Fibroblast of lung (primary cell): ENCODE results near the gene SH2D4B. TPM values are rescaled to one million over a fixed set of nuclear protein-coding genes. Genes with fewer than 3 reads are reported as not detected.

Source experiments
- DNase-seq, 2 donors: peaks; one replicate each; pipeline versions ENCODE4 v3.0.0 to v3.0.0-alpha.2; 2010; ENCODE audit warnings: low read depth in 2 of 2
- H2AFZ ChIP-seq: 2 replicates; pipeline ENCODE4 v1.5.1; 2012; ENCODE audit warnings: low read length, control low read depth, inconsistent platforms
- H3K27ac ChIP-seq: 2 replicates; pipeline ENCODE4 v1.5.1; 2011; ENCODE audit warnings: low read length, control low read depth; ENCODE audit not compliant: insufficient read depth
- H3K27me3 ChIP-seq: 2 replicates; pipeline ENCODE4 v1.5.1; 2011; ENCODE audit warnings: mild to moderate bottlenecking, low read length; ENCODE audit not compliant: control insufficient read depth, insufficient read depth
- H3K36me3 ChIP-seq: 2 replicates; pipeline ENCODE4 v1.5.1; 2011; ENCODE audit warnings: low read length; ENCODE audit not compliant: control insufficient read depth, insufficient read depth
- H3K4me1 ChIP-seq: 2 replicates; pipeline ENCODE4 v1.5.1; 2011; ENCODE audit warnings: low read length; ENCODE audit not compliant: control insufficient read depth, insufficient read depth; ENCODE audit errors: extremely low read depth
- H3K4me2 ChIP-seq: 2 replicates; pipeline ENCODE4 v1.5.1; 2011; ENCODE audit warnings: low read length, control low read depth; ENCODE audit not compliant: insufficient read depth; ENCODE audit errors: extremely low read depth
- H3K4me3 ChIP-seq, 4 experiments: fragments of 200-600 bp in 1 of 4; sonication (generic) in 1 of 4; replicated peaks in 1 of 4; 2 replicates each; pipeline ENCODE4 v1.5.1; 2011 to 2016; ENCODE audit warnings: low read length in 4 of 4, low read depth in 3 of 4, mild to moderate bottlenecking in 3 of 4, control low read depth in 2 of 4, inconsistent platforms in 1 of 4, mixed read lengths in 1 of 4; ENCODE audit not compliant: insufficient read depth in 1 of 4; ENCODE audit errors: control extremely low read depth in 1 of 4
- H3K79me2 ChIP-seq: 2 replicates; pipeline ENCODE4 v1.5.1; 2012; ENCODE audit warnings: mild to moderate bottlenecking, low read length, inconsistent platforms; ENCODE audit not compliant: control insufficient read depth, insufficient read depth
- H3K9ac ChIP-seq: 2 replicates; pipeline ENCODE4 v1.5.1; 2011; ENCODE audit warnings: mild to moderate bottlenecking, low read length, control low read depth; ENCODE audit not compliant: insufficient read depth
- H3K9me3 ChIP-seq: 2 replicates; pipeline ENCODE4 v1.5.1; 2012; ENCODE audit warnings: low read depth, low read length; ENCODE audit not compliant: control insufficient read depth, insufficient read depth
- H4K20me1 ChIP-seq: 2 replicates; pipeline ENCODE4 v1.5.1; 2011; ENCODE audit warnings: low read length; ENCODE audit not compliant: control insufficient read depth, insufficient read depth; ENCODE audit errors: extremely low read depth
- CTCF ChIP-seq, 2 donors: IDR thresholded peaks in 1 of 2; conservative IDR thresholded peaks in 1 of 2; 1 replicate in 1 of 2; 2 replicates in 1 of 2; pipeline ENCODE4 v1.5.1; 2011 to 2012; ENCODE audit warnings: low read length in 2 of 2, control low read depth in 1 of 2, inconsistent platforms in 1 of 2, low read depth in 1 of 2, mild to moderate bottlenecking in 1 of 2
- EZH2 ChIP-seq: IDR thresholded peaks from 2 replicates; pipeline ENCODE4 v1.5.1; 2012; ENCODE audit warnings: low read length, control low read depth, mild to moderate bottlenecking; ENCODE audit errors: missing control alignments
- polyA plus RNA-seq, 2 donors: library from polyadenylated mRNA; depleted of rRNA in 1 of 2; stranded (reverse) in 1 of 2; unstranded in 1 of 2; fragments of >200 nt; gene quantifications; 2 replicates each; pipeline ENCODE4 v1.2.1, GENCODE V29; 2011 to 2012; ENCODE audit warnings: missing spikeins in 1 of 2
- total RNA-seq: library from RNA; depleted of rRNA; stranded (reverse); fragments of >200 nt; gene quantifications from 2 replicates; pipeline ENCODE4 v1.2.1, GENCODE V29; 2014

SH2D4B gene
- total and polyA plus RNA-seq, 2 donors (not counting 1 experiment from before 2014, with no cell fraction given): not detected

- Histone ChIP-seq H3K4me3 (no peak overlapping the region), H3K9ac (no peak overlapping the region), H3K27me3 (no peaks in the 10 kb centered on the region), H3K4me2 (no peak overlapping the region), H3K36me3 (no peaks in the 10 kb centered on the region), H2AFZ (no peak overlapping the region), H4K20me1 (no peaks in the 10 kb centered on the region), H3K9me3 (no peaks in the 10 kb centered on the region), H3K79me2 (no peaks in the 10 kb centered on the region), H3K4me1 (no peaks in the 10 kb centered on the region), H3K27ac (no peak overlapping the region)
- TF ChIP-seq EZH2: no peak
- DNase-seq: no peak
These were observed 95.0 kb downstream of the SH2D4B start for GRCh38 chr10:80632742-80633141.

GRCh38 chr10:80633383-80633860, 95.7 kb downstream of the SH2D4B start:
- Histone ChIP-seq H3K9me3 (no peaks in the 10 kb centered on the region), H3K79me2 (no peaks in the 10 kb centered on the region), H3K27me3 (no peaks in the 10 kb centered on the region), H3K4me3 (no peak overlapping the region), H3K9ac (no peak overlapping the region), H2AFZ (no peak overlapping the region), H3K36me3 (no peaks in the 10 kb centered on the region), H4K20me1 (no peaks in the 10 kb centered on the region), H3K27ac (no peak overlapping the region), H3K4me1 (no peaks in the 10 kb centered on the region), H3K4me2 (no peak overlapping the region)
- TF ChIP-seq EZH2 (no peak), CTCF (conservative IDR thresholded peaks at IDR 0.05 in 1 of 2, IDR thresholded peaks at IDR 0.05 in 1 of 2; ENCODE audit: low read depth in 1 of 2, low read length in 2 of 2) (no peak)
- no peak for DNase-seq

GRCh38 chr10:80633910-80634309, 96.2 kb downstream of the SH2D4B start:
- Histone ChIP-seq H3K27me3 (no peaks in the 10 kb centered on the region), H3K9ac (no peak overlapping the region), H3K79me2 (no peaks in the 10 kb centered on the region), H3K4me3 (no peak overlapping the region), H3K9me3 (no peaks in the 10 kb centered on the region), H2AFZ (no peak overlapping the region), H3K4me2 (no peak overlapping the region), H3K27ac (no peak overlapping the region), H3K4me1 (no peaks in the 10 kb centered on the region), H4K20me1 (no peaks in the 10 kb centered on the region), H3K36me3 (no peaks in the 10 kb centered on the region)
- no peak for DNase-seq
- TF ChIP-seq CTCF (conservative IDR thresholded peaks at IDR 0.05 in 1 of 2, IDR thresholded peaks at IDR 0.05 in 1 of 2; ENCODE audit: low read depth in 1 of 2, low read length in 2 of 2): no peak
- no peak for TF ChIP-seq EZH2
